ENCODE measurements around the gene PTRHD1.

DNA sequence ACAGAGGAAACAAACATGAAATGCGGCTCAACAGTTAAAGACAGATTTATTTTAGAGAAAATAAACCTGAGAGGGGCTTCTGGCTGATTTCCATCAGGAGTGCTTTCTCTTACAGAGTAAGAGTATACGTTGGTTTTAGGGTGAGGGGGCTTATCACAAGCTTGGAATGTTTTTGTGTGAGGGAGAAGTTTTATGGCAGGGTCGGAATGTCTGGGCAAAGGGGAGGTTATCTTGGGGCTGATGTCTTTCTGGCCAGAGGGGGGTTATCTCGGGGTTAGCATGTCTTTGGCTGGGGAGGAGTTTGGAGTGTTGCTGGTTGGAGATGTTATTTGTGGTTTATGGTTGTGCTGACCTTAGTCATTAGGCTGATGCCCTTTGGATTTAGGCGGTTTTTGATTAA, 22.1 kb downstream of the PTRHD1 start:
- TF ChIP-seq, protein P1, sequence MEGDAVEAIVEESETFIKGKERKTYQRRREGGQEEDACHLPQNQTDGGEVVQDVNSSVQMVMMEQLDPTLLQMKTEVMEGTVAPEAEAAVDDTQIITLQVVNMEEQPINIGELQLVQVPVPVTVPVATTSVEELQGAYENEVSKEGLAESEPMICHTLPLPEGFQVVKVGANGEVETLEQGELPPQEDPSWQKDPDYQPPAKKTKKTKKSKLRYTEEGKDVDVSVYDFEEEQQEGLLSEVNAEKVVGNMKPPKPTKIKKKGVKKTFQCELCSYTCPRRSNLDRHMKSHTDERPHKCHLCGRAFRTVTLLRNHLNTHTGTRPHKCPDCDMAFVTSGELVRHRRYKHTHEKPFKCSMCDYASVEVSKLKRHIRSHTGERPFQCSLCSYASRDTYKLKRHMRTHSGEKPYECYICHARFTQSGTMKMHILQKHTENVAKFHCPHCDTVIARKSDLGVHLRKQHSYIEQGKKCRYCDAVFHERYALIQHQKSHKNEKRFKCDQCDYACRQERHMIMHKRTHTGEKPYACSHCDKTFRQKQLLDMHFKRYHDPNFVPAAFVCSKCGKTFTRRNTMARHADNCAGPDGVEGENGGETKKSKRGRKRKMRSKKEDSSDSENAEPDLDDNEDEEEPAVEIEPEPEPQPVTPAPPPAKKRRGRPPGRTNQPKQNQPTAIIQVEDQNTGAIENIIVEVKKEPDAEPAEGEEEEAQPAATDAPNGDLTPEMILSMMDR (IDR thresholded peaks at IDR 0.05): no peak
- no peak for TF ChIP-seq EP300 (IDR thresholded peaks at IDR 0.05)

Measured in ovary (tissue), 3 donors.